Heart left ventricle (tissue), 16 donors: ENCODE results near the gene CNTNAP5. TPM values are rescaled to one million over a fixed set of nuclear protein-coding genes. Genes with fewer than 3 reads are reported as not detected.

Experiments used
- ATAC-seq, 4 donors: fragments of 200-7000 bp; cut with Tn5 transposase; one replicate each; pipeline ENCODE4 v1.9.1; 2020 to 2022; ENCODE audit warnings: moderate library complexity in 4 of 4, mild to moderate bottlenecking in 3 of 4, moderate number of reproducible peaks in 1 of 4
- DNase-seq, 5 donors: peaks; one replicate each; pipeline ENCODE4 v3.0.0-alpha.2; 2020
- H3K27ac ChIP-seq, 12 donors: fragments of 200-600 bp; sonication (generic) in 4 of 12; one replicate each; pipeline versions ENCODE4 v1.5.0 to v1.8.0; 2016 to 2022; ENCODE audit warnings: mild to moderate bottlenecking in 2 of 12
- H3K27me3 ChIP-seq, 9 donors: fragments of 200-600 bp; sonication (generic) in 2 of 9; one replicate each; pipeline versions ENCODE4 v1.5.1 to v1.8.0; 2016 to 2022; ENCODE audit warnings: mild to moderate bottlenecking in 3 of 9
- H3K36me3 ChIP-seq, 9 donors: fragments of 200-600 bp; sonication (generic) in 2 of 9; one replicate each; pipeline versions ENCODE4 v1.5.0 to v1.8.0; 2018 to 2022; ENCODE audit warnings: mild to moderate bottlenecking in 2 of 9
- H3K4me1 ChIP-seq, 12 donors: fragments of 200-600 bp; sonication (generic) in 4 of 12; one replicate each; pipeline versions ENCODE4 v1.5.0 to v1.8.0; 2016 to 2022; ENCODE audit warnings: mild to moderate bottlenecking in 3 of 12
- H3K4me3 ChIP-seq, 12 donors: fragments of 200-600 bp; sonication (generic) in 4 of 12; one replicate each; pipeline versions ENCODE4 v1.5.0 to v1.8.0; 2017 to 2022; ENCODE audit warnings: mild to moderate bottlenecking in 9 of 12, moderate library complexity in 4 of 12
- H3K9me3 ChIP-seq, 12 donors: fragments of 200-600 bp; sonication (generic) in 4 of 12; one replicate each; pipeline versions ENCODE4 v1.5.0 to v1.8.0; 2016 to 2022; ENCODE audit warnings: mild to moderate bottlenecking in 1 of 12
- POLR2A ChIP-seq, 2 donors: fragments of 450-650 bp; IDR thresholded peaks; one replicate each; pipeline ENCODE4 v1.6.1; 2017; ENCODE audit warnings: antibody characterized with exemption in 2 of 2, mild to moderate bottlenecking in 2 of 2, moderate library complexity in 2 of 2
- WGBS, 4 donors: extraction: QIAGEN DNeasy Blood & Tissue Kit in 2 of 4; methylation state at CpG; one replicate each; pipeline versions ENCODE4 v1.1.5 to v1.1.7; 2013 to 2018; 5-methylcytosine and 5-hydroxymethylcytosine counted together
- intact Hi-C, 10 donors: fragments of 100-400 bp; cut with DNase I; formaldehyde crosslinking; loops; one replicate each; pipeline versions ENCODE4 v1.11.1 to v1.14.2; 2022
- polyA plus RNA-seq, 2 donors: library from polyadenylated mRNA; stranded (reverse); fragments of 200-250 nt; gene quantifications; one replicate each; pipeline ENCODE4 v1.2.3, GENCODE V29; 2013
- total RNA-seq, 9 donors: library from RNA; depleted of rRNA in 2 of 9; stranded (reverse); fragments of >200 nt in 2 of 9; fragmentation: NEBNext Ultra II Directional in 3 of 9; extraction: Animal tissue kit (Norgen Biotek cat#: 25700) in 3 of 9; gene quantifications; one replicate each; pipeline versions ENCODE4 v1.1.0 to v1.2.4, GENCODE V29; 2016 to 2023
- TF ChIP-seq, protein P1 (sequence below), 12 donors: fragments of 200-600 bp; sonication (generic) in 4 of 12; IDR thresholded peaks; one replicate each; pipeline versions ENCODE4 v1.5.0 to v1.8.0; 2018 to 2022; ENCODE audit warnings: antibody characterized with exemption in 12 of 12, mild to moderate bottlenecking in 5 of 12
- donor health status: ischemic (EF 13 %, LVEDD 7.1; RV severe dilation, severe dysfunction).
- donor health status: healthy with polysubstance abuse.
- donor health status: DM: no; HTN: yes; CAD: no.
- donor health status: DM: no; HTN: no; CAD: no.
- donor health status: ischemic (EF 25% LVEDD 6.9; RV normal size, moderate dysfunction).
- donor health status: ischemic (EF 25% LVEDD 5.7; RV mildly dilated, moderate dysfunction).
- donor health status: healthy.
- donor health status: DM: yes; HTN: yes; CAD: no.
- donor health status: ischemic (EF 35%, LVEDD 5.7; RV mildly dilated, moderate dysfunction).
- donor health status: nonischemic (EF 11% LVEDD 7.7; RV severe dilation, severe dysfunction).
- donor health status: DM: yes; HTN: yes; CAD: no.
- donor health status: PGD.
- donor health status: ischemic (EF 29% LVEDD 5.4; RV normal size, mild dysfunction).
- donor health status: nonischemic (EF 23%, LVEDD 6.1; RV moderate dilation, normal function).

CNTNAP5 gene
- total and polyA plus RNA-seq, 11 donors: not detected

DNA sequence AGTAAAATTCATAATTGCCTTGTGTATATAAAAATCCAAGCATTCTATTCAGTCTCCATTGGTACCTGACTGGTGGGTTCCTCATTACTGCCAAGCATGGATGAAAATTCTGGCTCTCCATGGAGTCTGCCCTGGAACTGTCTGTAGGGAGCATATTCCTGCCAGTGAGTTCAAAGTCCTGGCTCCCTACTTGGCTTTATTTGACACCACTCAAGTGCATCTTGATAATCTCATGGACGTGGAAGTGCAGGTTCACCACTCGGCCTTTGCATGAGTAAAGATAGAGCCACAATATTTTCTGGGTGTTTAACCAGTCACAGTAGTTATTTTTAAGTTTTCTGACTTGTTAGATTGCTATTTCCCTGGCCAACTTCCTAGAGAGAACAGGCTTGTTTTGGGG is 63.5 kb downstream of the CNTNAP5 start:
- Histone ChIP-seq H3K9me3 (peaks cover 0 to 11% (median 0%) of the 10 kb centered on the region in 12 donors), H3K4me1 (no peaks in the 10 kb centered on the region), H3K36me3 (no peaks in the 10 kb centered on the region), H3K4me3 (no peak overlapping the region), H3K27me3 (no peaks in the 10 kb centered on the region), H3K27ac (no peak overlapping the region)
- ATAC-seq (no peak), DNase-seq (no peak)
- intact Hi-C loops: no loop called here
- TF ChIP-seq, protein P1, sequence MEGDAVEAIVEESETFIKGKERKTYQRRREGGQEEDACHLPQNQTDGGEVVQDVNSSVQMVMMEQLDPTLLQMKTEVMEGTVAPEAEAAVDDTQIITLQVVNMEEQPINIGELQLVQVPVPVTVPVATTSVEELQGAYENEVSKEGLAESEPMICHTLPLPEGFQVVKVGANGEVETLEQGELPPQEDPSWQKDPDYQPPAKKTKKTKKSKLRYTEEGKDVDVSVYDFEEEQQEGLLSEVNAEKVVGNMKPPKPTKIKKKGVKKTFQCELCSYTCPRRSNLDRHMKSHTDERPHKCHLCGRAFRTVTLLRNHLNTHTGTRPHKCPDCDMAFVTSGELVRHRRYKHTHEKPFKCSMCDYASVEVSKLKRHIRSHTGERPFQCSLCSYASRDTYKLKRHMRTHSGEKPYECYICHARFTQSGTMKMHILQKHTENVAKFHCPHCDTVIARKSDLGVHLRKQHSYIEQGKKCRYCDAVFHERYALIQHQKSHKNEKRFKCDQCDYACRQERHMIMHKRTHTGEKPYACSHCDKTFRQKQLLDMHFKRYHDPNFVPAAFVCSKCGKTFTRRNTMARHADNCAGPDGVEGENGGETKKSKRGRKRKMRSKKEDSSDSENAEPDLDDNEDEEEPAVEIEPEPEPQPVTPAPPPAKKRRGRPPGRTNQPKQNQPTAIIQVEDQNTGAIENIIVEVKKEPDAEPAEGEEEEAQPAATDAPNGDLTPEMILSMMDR (IDR thresholded peaks at IDR 0.05): no peak
- no peak for TF ChIP-seq POLR2A (IDR thresholded peaks at IDR 0.05)
- WGBS, 4 donors: 27 to 40% (median 38%) methylated on average over 2 of the region's 2 CpGs

DNA sequence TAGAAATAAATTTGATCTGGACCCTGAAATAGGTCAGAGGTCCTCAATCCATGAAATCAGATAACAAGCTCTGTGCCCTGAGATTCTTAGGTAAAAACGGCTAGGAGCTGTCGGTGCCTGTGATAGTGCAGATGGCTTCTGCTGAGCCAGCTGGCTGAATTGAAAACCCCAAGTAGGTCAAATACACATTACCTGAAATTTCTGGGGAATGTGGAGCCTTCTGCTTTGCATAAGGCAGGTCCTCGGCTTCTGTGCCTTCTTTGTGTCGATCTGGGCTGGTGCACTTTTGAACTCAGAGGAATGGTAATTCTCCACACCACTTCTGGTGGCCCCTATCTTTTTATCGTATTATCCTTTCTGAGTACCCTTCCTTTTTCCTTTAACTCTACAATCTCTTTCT is 66.6 kb downstream of the CNTNAP5 start:
- no peak for ATAC-seq
- Histone ChIP-seq H3K4me3 (no peak overlapping the region), H3K27me3 (no peaks in the 10 kb centered on the region), H3K9me3 (peaks cover 0 to 9% (median 0%) of the 10 kb centered on the region in 12 donors), H3K36me3 (no peaks in the 10 kb centered on the region), H3K27ac (no peak overlapping the region), H3K4me1 (no peaks in the 10 kb centered on the region)
- no peak for DNase-seq
- intact Hi-C loops: no loop called here
- WGBS, 4 donors: 48 to 55% (median 54%) methylated on average over 5 of the region's 5 CpGs
- TF ChIP-seq POLR2A (IDR thresholded peaks at IDR 0.05): no peak
- TF ChIP-seq, protein P1 (IDR thresholded peaks at IDR 0.05): no peak

DNA sequence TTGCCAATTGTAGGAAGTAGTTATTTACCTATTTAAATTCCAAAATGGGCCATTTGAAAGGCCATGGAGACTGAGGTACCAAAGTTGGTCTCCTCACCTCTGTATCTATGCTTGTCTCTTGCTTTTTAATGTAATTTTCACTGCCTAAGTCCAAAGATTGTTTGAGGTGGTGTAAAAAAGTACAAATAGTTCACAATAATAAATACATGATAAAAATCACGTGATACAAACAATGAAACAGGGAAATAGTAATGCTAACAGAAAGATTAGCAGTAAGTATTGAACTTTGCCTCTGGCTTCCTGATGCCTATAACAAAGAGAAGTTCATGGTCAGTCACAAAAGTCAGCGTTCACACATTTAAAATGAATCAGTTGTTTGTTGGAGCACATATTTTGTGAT is 67.6 kb downstream of the CNTNAP5 start:
- ATAC-seq: no peak
- Histone ChIP-seq H3K4me3 (no peak overlapping the region), H3K27ac (no peak overlapping the region), H3K4me1 (no peaks in the 10 kb centered on the region), H3K9me3 (peaks cover 0 to 5% (median 0%) of the 10 kb centered on the region in 12 donors), H3K36me3 (no peaks in the 10 kb centered on the region), H3K27me3 (no peaks in the 10 kb centered on the region)
- 64 to 76% (median 73%) methylated on average over 2 of the region's 2 CpGs for WGBS, 4 donors
- intact Hi-C loops: no loop called here
- TF ChIP-seq POLR2A (IDR thresholded peaks at IDR 0.05): no peak
- TF ChIP-seq, protein P1 (IDR thresholded peaks at IDR 0.05): no peak
- DNase-seq: no peak

DNA sequence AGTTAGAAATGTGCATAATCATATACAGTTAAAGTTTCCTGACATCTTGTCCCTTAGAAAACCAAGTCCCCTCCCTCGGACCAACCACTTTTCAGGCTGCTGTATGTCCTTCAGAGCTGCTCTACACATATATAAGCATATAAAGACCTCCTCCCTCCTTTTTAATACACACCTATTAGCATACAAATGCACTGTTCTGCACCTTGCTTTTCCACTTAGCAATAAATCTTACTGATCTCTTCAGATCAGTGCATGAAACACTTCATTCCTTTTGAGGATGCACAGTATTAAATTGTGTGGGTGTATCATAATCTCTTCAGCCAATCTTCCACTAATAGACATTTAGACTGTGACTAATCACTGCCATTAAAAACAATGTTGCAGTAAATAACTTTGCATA is 79.8 kb downstream of the CNTNAP5 start:
- intact Hi-C loops: no loop called here
- Histone ChIP-seq H3K9me3 (no peaks in the 10 kb centered on the region), H3K4me1 (no peaks in the 10 kb centered on the region), H3K27ac (no peak overlapping the region), H3K4me3 (no peak overlapping the region), H3K27me3 (no peaks in the 10 kb centered on the region), H3K36me3 (no peaks in the 10 kb centered on the region)
- 74 to 84% (median 79%) methylated on average over 1 of the region's 1 CpG for WGBS, 4 donors
- DNase-seq (no peak), ATAC-seq (no peak)
- TF ChIP-seq, protein P1 (IDR thresholded peaks at IDR 0.05): no peak
- TF ChIP-seq POLR2A (IDR thresholded peaks at IDR 0.05): no peak
